Muscle of leg (tissue), 11 donors: ENCODE results near the gene DENND6B. TPM values are rescaled to one million over a fixed set of nuclear protein-coding genes. Genes with fewer than 3 reads are reported as not detected.
"Not testable (repeated sequence)": the region's sequence is repeated elsewhere in the genome, so short reads cannot be mapped to it uniquely, and the experiment has no call there.

Experiments
- DNase-seq: peaks from one replicate; pipeline ENCODE4 v3.0.0; 2013
- H3K27ac ChIP-seq: one replicate; pipeline ENCODE4 v1.5.1; 2013; ENCODE audit warnings: mild to moderate bottlenecking, low read length, control low read depth
- H3K27me3 ChIP-seq: one replicate; pipeline ENCODE4 v1.6.1; 2013; ENCODE audit warnings: low read length; ENCODE audit not compliant: control insufficient read depth, insufficient read depth
- H3K36me3 ChIP-seq: one replicate; pipeline ENCODE4 v1.6.1; 2013; ENCODE audit warnings: low read length; ENCODE audit not compliant: control insufficient read depth, insufficient read depth
- H3K4me1 ChIP-seq: one replicate; pipeline ENCODE4 v1.6.1; 2013; ENCODE audit warnings: low read length; ENCODE audit not compliant: control insufficient read depth, insufficient read depth
- H3K4me3 ChIP-seq: one replicate; pipeline ENCODE4 v1.5.1; 2013; ENCODE audit warnings: low read length, control low read depth
- H3K9me3 ChIP-seq: replicated peaks from 2 replicates; pipeline ENCODE4 v1.6.1; 2013; ENCODE audit warnings: low read depth, low read length; ENCODE audit not compliant: control insufficient read depth
- WGBS: methylation state at CpG from one replicate; pipeline ENCODE4 v1.1.5; 2013; ENCODE audit warnings: missing lambda C conversion rate; ENCODE audit not compliant: insufficient coverage; 5-methylcytosine and 5-hydroxymethylcytosine counted together
- polyA plus RNA-seq, 8 donors: library from polyadenylated mRNA; unstranded; fragments of 120-200 nt; gene quantifications; one replicate each; pipeline versions ENCODE4 v1.2.1 to v1.2.3, GENCODE V29; 2013; ENCODE audit warnings: inconsistent platforms in 1 of 8, low replicate concordance in 1 of 8; ENCODE audit not compliant: insufficient read length in 8 of 8, insufficient read depth in 1 of 8
- total RNA-seq: library from RNA; stranded (reverse); fragments of 120-200 nt; gene quantifications from one replicate; pipeline ENCODE4 v1.2.4, GENCODE V29; 2013

The DENND6B gene
- total and polyA plus RNA-seq, 9 donors = 2.0 to 7.1 (median 4.7) TPM

- no peak overlapping the region for H3K27ac ChIP-seq
- H3K27me3 ChIP-seq = no peaks in the 10 kb centered on the region
- WGBS = 93% methylated on average over 36 of the region's 38 CpGs
- H3K4me1 ChIP-seq = peaks cover 12% of the 10 kb centered on the region
- no peak overlapping the region for H3K4me3 ChIP-seq
- peaks cover 87% of the 10 kb centered on the region for H3K36me3 ChIP-seq
- no peaks in the 10 kb centered on the region for H3K9me3 ChIP-seq
- DNase-seq = no peak
These were observed 46.6 kb downstream of the DENND6B start for GRCh38 chr22:50280022-50280707.

- Histone ChIP-seq H3K9me3 (no peaks in the 10 kb centered on the region), H3K27ac (no peak overlapping the region), H3K27me3 (no peaks in the 10 kb centered on the region), H3K4me1 (peaks cover 16% of the 10 kb centered on the region), H3K36me3 (peaks cover 84% of the 10 kb centered on the region), H3K4me3 (no peak overlapping the region)
- no peak for DNase-seq
- WGBS = 86% methylated on average over 27 of the region's 30 CpGs
These were observed 47.7 kb downstream of the DENND6B start for GRCh38 chr22:50278956-50279619.

GRCh38 chr22:50278461-50278860, 48.4 kb downstream of the DENND6B start:
- 89% methylated on average over 21 of the region's 21 CpGs for WGBS
- no peaks in the 10 kb centered on the region for H3K9me3 ChIP-seq
- H3K27ac ChIP-seq = no peak overlapping the region
- peaks cover 17% of the 10 kb centered on the region for H3K4me1 ChIP-seq
- H3K36me3 ChIP-seq = peaks cover 81% of the 10 kb centered on the region
- DNase-seq = no peak
- H3K27me3 ChIP-seq = no peaks in the 10 kb centered on the region
- H3K4me3 ChIP-seq = no peak overlapping the region

- no peak for DNase-seq
- Histone ChIP-seq H3K4me3 (no peak overlapping the region), H3K27me3 (peaks cover 2% of the 10 kb centered on the region), H3K9me3 (no peaks in the 10 kb centered on the region), H3K36me3 (peaks cover 76% of the 10 kb centered on the region), H3K27ac (no peak overlapping the region), H3K4me1 (peaks cover 17% of the 10 kb centered on the region)
- WGBS = 80% methylated on average over 18 of the region's 25 CpGs
These were observed 49.1 kb downstream of the DENND6B start for GRCh38 chr22:50277761-50278160.

DNA sequence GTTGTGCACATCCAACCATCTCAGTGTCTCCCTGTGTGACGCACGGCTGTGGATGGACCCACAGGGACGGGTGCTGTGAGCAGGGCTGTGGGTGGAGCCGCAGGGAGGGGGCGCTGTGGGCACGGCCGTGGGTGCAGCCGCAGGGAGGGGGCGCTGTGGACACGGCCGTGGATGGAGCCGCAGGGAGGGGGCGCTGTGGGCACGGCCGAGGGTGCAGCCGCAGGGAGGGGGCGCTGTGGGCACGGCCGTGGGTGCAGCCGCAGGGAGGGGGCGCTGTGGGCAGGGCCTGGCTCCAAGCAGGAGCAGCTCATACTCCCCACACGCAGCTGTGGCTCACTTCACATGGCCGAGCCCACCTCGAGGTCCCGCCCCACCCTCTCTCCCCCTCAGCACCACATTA, 50.7 kb downstream of the DENND6B start:
- H3K4me3 ChIP-seq = no peak overlapping the region
- H3K4me1 ChIP-seq = peaks cover 13% of the 10 kb centered on the region
- WGBS = 74% methylated on average over 16 of the region's 25 CpGs
- no peak for DNase-seq
- no peak overlapping the region for H3K27ac ChIP-seq
- peaks cover 18% of the 10 kb centered on the region for H3K27me3 ChIP-seq
- peaks cover 60% of the 10 kb centered on the region for H3K36me3 ChIP-seq
- H3K9me3 ChIP-seq = no peaks in the 10 kb centered on the region

DNA sequence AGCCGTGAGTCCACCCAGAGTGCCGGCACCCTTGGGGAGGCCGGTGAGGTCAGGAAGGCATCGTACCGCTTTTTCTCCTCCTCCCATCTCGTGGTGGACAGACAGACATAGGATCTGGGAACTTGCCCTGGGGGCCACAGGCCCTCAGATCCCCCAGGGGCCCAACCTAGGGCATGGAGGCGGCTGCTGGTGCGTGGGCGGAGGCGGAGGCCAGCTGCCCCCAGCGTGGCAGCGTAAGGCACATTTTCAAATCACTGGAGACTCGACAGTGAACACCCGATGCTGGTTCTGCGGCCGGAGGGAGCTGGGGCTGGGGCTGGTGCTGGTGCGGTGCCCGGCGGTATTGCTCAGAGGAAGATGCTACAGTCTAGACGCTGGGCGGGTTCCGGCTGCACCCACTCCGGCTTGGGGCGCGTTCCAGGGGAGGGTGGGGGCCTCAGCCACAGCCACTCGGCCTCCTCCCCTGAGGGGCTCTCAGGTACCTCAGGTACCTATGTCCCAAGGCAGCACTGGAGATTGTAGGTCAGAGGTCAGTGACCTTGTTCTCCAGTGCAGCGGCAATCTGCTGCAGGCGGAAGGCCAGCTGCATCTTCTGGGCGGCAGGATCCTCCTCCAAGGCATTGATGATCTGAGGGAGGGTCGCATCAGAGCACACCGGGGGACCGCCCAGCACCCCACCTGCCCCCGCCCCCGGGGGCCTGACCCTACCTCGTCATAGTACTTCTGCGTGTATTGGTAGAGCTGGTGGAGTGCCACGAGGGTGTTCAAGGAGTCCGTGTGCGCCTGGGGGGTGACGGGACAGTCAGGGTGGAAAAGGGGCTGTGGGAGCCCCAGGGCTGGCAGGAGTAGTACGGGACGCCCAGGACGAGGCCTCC, 51.4 kb downstream of the DENND6B start:
- DNase-seq = no peak
- 80% methylated on average over 37 of the region's 43 CpGs for WGBS
- no peak overlapping the region for H3K27ac ChIP-seq
- peaks cover 53% of the 10 kb centered on the region for H3K36me3 ChIP-seq
- peaks cover 20% of the 10 kb centered on the region for H3K4me1 ChIP-seq
- H3K27me3 ChIP-seq = peaks cover 25% of the 10 kb centered on the region
- H3K4me3 ChIP-seq = no peak overlapping the region
- H3K9me3 ChIP-seq = no peaks in the 10 kb centered on the region

GRCh38 chr22:50274771-50275170, 52.0 kb downstream of the DENND6B start:
- H3K4me3 ChIP-seq = no peak overlapping the region
- WGBS = 64% methylated on average over 7 of the region's 7 CpGs
- peaks cover 22% of the 10 kb centered on the region for H3K4me1 ChIP-seq
- H3K36me3 ChIP-seq = peaks cover 47% of the 10 kb centered on the region
- no peaks in the 10 kb centered on the region for H3K9me3 ChIP-seq
- H3K27me3 ChIP-seq = peaks cover 26% of the 10 kb centered on the region
- no peak for DNase-seq
- H3K27ac ChIP-seq = no peak overlapping the region

DNA sequence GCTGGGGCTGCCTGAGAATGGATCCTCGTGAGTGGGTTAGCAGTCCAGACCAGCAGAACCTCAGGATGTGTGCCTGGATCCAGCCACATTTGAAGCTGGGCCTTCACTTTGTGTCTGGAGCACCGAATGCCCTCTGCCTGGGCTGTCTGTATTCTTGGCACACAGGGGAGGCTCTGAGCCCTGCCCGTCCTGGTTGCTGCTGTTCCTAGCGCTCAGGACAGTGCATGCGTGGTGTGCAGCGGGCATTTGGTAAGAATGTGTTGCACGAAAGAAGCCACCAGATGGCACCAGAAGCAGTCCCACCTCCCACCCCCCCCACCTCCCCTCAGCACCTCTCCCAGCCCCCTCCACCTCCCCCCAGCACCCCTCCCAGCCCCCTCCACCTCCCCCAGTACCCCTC, 52.5 kb downstream of the DENND6B start:
- DNase-seq = peak; percentile 65
- Histone ChIP-seq H3K4me1 (peaks cover 27% of the 10 kb centered on the region), H3K4me3 (no peak overlapping the region), H3K9me3 (no peaks in the 10 kb centered on the region), H3K27ac (no peak overlapping the region), H3K27me3 (peaks cover 31% of the 10 kb centered on the region), H3K36me3 (peaks cover 43% of the 10 kb centered on the region)
- 64% methylated on average over 2 of the region's 7 CpGs for WGBS

- WGBS = 89% methylated on average over 9 of the region's 10 CpGs
- not testable (repeated sequence) for H3K4me3 ChIP-seq, H3K27ac ChIP-seq
These were observed 53.0 kb downstream of the DENND6B start for GRCh38 chr22:50273781-50274180.

GRCh38 chr22:50273352-50273751, 53.5 kb downstream of the DENND6B start:
- no CpG with 5 or more reads among the region's 11 CpGs for WGBS
- DNase-seq, H3K9me3 ChIP-seq, H3K4me3 ChIP-seq, H3K27ac ChIP-seq: not testable (repeated sequence)
- Histone ChIP-seq H3K36me3 (peaks cover 33% of the 10 kb centered on the region), H3K4me1 (peaks cover 37% of the 10 kb centered on the region), H3K27me3 (peaks cover 40% of the 10 kb centered on the region)

More at GRCh38 chr22:50273781-50274180, 53.0 kb downstream of the DENND6B start:
- not testable (repeated sequence) for H3K9me3 ChIP-seq, DNase-seq
- peaks cover 37% of the 10 kb centered on the region for H3K36me3 ChIP-seq
- H3K4me1 ChIP-seq = peaks cover 32% of the 10 kb centered on the region
- peaks cover 36% of the 10 kb centered on the region for H3K27me3 ChIP-seq
